GM12878 (cell line): ENCODE results near the gene HTRA2. TPM values are rescaled to one million over a fixed set of nuclear protein-coding genes. Genes with fewer than 3 reads are reported as not detected.

ENCODE experiments used
- ATAC-seq: fragments of 200-7000 bp; cut with Tn5 transposase; 3 replicates; pipeline ENCODE4 v1.9.1; 2020; ENCODE audit warnings: mild to moderate bottlenecking, moderate library complexity
- BruUV-seq: library from RNA; stranded (reverse); fragments of 400-500 nt; replicated peaks from 2 replicates; lab custom pipeline; 2021; lab: Mats Ljungman, UMichigan
- CTCF ChIA-PET: fragments of 300-600 bp; sonication (Branson Sonifier 250); formaldehyde crosslinking; extraction: SDS; loops from one replicate; lab custom pipeline; 2021; ENCODE audit warnings: inconsistent platforms; lab: Yijun Ruan, JAX
- POLR2A ChIA-PET: fragments of 350-600 bp; formaldehyde crosslinking; extraction: SDS; loops from one replicate; lab custom pipeline; 2021; ENCODE audit warnings: inconsistent platforms; lab: Charles Lee
- RAD21 ChIA-PET: fragments of 300-600 bp; sonication (Branson Sonifier 250); formaldehyde crosslinking; loops from one replicate; lab custom pipeline; 2023; ENCODE audit warnings: antibody characterized with exemption; ENCODE audit not compliant: unreplicated experiment; lab: Charles Lee
- SMC1A ChIA-PET: fragments of 300-600 bp; sonication (Branson Sonifier 250); formaldehyde crosslinking; loops from one replicate; lab custom pipeline; 2023; ENCODE audit not compliant: unreplicated experiment, uncharacterized antibody; lab: Charles Lee
- DNase-seq: peaks from one replicate; pipeline ENCODE4 v3.0.0-alpha.2; 2011; ENCODE audit warnings: low read depth, low spot score
- FAIRE-seq: peaks from 3 replicates; lab custom pipeline; 2011; peaks lifted over from hg19 to GRCh38; lab: Jason Lieb, UNC
- H2AFZ ChIP-seq: 2 replicates; pipeline ENCODE4 v1.6.0; 2011; ENCODE audit warnings: low read depth, low read length, control low read depth; ENCODE audit not compliant: control insufficient read depth
- H3K27ac ChIP-seq: 2 replicates; pipeline ENCODE4 v1.5.1; 2011; ENCODE audit warnings: control low read depth; ENCODE audit not compliant: control insufficient read depth, insufficient read depth
- H3K27me3 ChIP-seq, 2 experiments: replicated peaks in 1 of 2; 2 replicates each; pipeline versions ENCODE4 v1.6.0 to v1.6.1; 2011; ENCODE audit warnings: low read length in 1 of 2; ENCODE audit not compliant: control insufficient read depth in 2 of 2, insufficient read depth in 2 of 2
- H3K36me3 ChIP-seq, 2 experiments: 2 replicates each; pipeline ENCODE4 v1.5.1; 2011; ENCODE audit warnings: low read length in 1 of 2; ENCODE audit not compliant: control insufficient read depth in 2 of 2, insufficient read depth in 2 of 2
- H3K4me1 ChIP-seq: 2 replicates; pipeline ENCODE4 v1.6.1; 2011; ENCODE audit warnings: mild to moderate bottlenecking, low read length, moderate library complexity, mixed read lengths; ENCODE audit not compliant: control insufficient read depth, insufficient read depth
- H3K4me2 ChIP-seq: 2 replicates; pipeline ENCODE4 v1.6.0; 2011; ENCODE audit warnings: control low read depth; ENCODE audit not compliant: control insufficient read depth, insufficient read depth
- H3K4me3 ChIP-seq: fragments of 200-600 bp; sonication (generic); 2 replicates; pipeline ENCODE4 v1.5.1; 2016
- H3K79me2 ChIP-seq: 2 replicates; pipeline ENCODE4 v1.6.0; 2011; ENCODE audit warnings: low read length; ENCODE audit not compliant: control insufficient read depth, insufficient read depth
- H3K9ac ChIP-seq: 2 replicates; pipeline ENCODE4 v1.8.0; 2011; ENCODE audit warnings: low read length, control low read depth, mixed read lengths; ENCODE audit not compliant: control insufficient read depth, insufficient read depth
- H3K9me3 ChIP-seq: replicated peaks from 3 replicates; pipeline ENCODE4 v1.5.1; 2011; ENCODE audit warnings: mild to moderate bottlenecking, low read length; ENCODE audit not compliant: control insufficient read depth, insufficient read depth
- H4K20me1 ChIP-seq: 2 replicates; pipeline ENCODE4 v1.6.0; 2011; ENCODE audit not compliant: control insufficient read depth, insufficient read depth
- DPF2 ChIP-seq: fragments of 450-650 bp; IDR thresholded peaks from 2 replicates; pipeline ENCODE4 v1.6.1; 2017; ENCODE audit warnings: mild to moderate bottlenecking
- EED ChIP-seq: sonication (generic); IDR thresholded peaks from 2 replicates; pipeline ENCODE4 v1.6.1; 2016; ENCODE audit warnings: antibody characterized with exemption, low read depth
- HDAC6 ChIP-seq: fragments of 200-600 bp; sonication (generic); IDR thresholded peaks from one replicate; pipeline ENCODE4 v1.8.0; 2017; ENCODE audit warnings: antibody characterized with exemption; ENCODE audit not compliant: unreplicated experiment
- KDM1A ChIP-seq: fragments of 200-600 bp; sonication (generic); IDR thresholded peaks from 2 replicates; pipeline ENCODE4 v1.6.1; 2016; ENCODE audit warnings: borderline replicate concordance
- LARP7 ChIP-seq: fragments of 450-650 bp; IDR thresholded peaks from 2 replicates; pipeline ENCODE4 v1.6.1; 2017; ENCODE audit warnings: mild to moderate bottlenecking
- NFXL1 ChIP-seq: fragments of 450-650 bp; IDR thresholded peaks from 2 replicates; pipeline ENCODE4 v1.6.1; 2017; ENCODE audit warnings: antibody characterized with exemption, mild to moderate bottlenecking, borderline replicate concordance
- POLR2A ChIP-seq: IDR thresholded peaks from 2 replicates; pipeline ENCODE4 v1.6.1; 2011; ENCODE audit warnings: low read depth, mild to moderate bottlenecking, low read length
- RAD21 ChIP-seq: IDR thresholded peaks from 2 replicates; pipeline ENCODE4 v1.6.1; 2011; ENCODE audit warnings: mild to moderate bottlenecking, low read depth, low read length, moderate library complexity; ENCODE audit not compliant: insufficient read depth
- RB1 ChIP-seq: fragments of 450-650 bp; formaldehyde crosslinking; IDR thresholded peaks from 2 replicates; pipeline ENCODE4 v1.6.1; 2017; ENCODE audit warnings: mild to moderate bottlenecking, borderline replicate concordance
- SIN3A ChIP-seq: IDR thresholded peaks from 2 replicates; pipeline ENCODE4 v1.6.1; 2012; ENCODE audit warnings: low read depth, low read length, improper control_type of control experiment
- TBL1XR1 ChIP-seq: IDR thresholded peaks from 2 replicates; pipeline ENCODE4 v1.6.1; 2012; ENCODE audit warnings: low read depth, low read length, improper control_type of control experiment
- USF1 ChIP-seq: IDR thresholded peaks from 2 replicates; pipeline ENCODE4 v1.6.1; 2011; ENCODE audit warnings: borderline replicate concordance, low read depth, mild to moderate bottlenecking, moderate library complexity, mixed read lengths, low read length; ENCODE audit not compliant: insufficient read depth; ENCODE audit errors: extremely low read length
- YBX1 ChIP-seq: fragments of 450-650 bp; IDR thresholded peaks from 2 replicates; pipeline ENCODE4 v1.6.1; 2016; ENCODE audit warnings: antibody characterized with exemption
- ZNF217 ChIP-seq: fragments of 450-650 bp; IDR thresholded peaks from 2 replicates; pipeline ENCODE4 v1.6.1; 2017; ENCODE audit warnings: antibody characterized with exemption, mild to moderate bottlenecking
- ZNF592 ChIP-seq: fragments of 450-650 bp; IDR thresholded peaks from 2 replicates; pipeline ENCODE4 v1.6.1; 2017; ENCODE audit warnings: mild to moderate bottlenecking, moderate library complexity
- ZNF622 ChIP-seq: fragments of 450-650 bp; IDR thresholded peaks from 2 replicates; pipeline ENCODE4 v1.6.1; 2017; ENCODE audit warnings: mild to moderate bottlenecking, inconsistent platforms
- WGBS: methylation state at CpG from one replicate; pipeline ENCODE4 v1.1.6; 2016; ENCODE audit warnings: low lambda C conversion rate; ENCODE audit not compliant: insufficient replicate concordance, insufficient coverage; ENCODE audit errors: missing lambda C conversion rate; 5-methylcytosine and 5-hydroxymethylcytosine counted together
- in situ Hi-C: fragments of 300-500 bp; cut with MboI; formaldehyde crosslinking; loops from 9 replicates; pipeline ENCODE4 v1.14.3; 2018; ENCODE audit warnings: mixed read lengths
- intact Hi-C: fragments of 100-400 bp; cut with micrococcal nuclease; formaldehyde crosslinking; loops from one replicate; pipeline ENCODE4 v1.14.2; 2022; ENCODE audit not compliant: unreplicated experiment
- polyA plus RNA-seq, 11 experiments: library from polyadenylated mRNA; depleted of rRNA in 4 of 11; unstranded in 6 of 11; stranded (reverse) in 5 of 11; fragments of >200 nt; fragmentation: Nextera tagmentation in 4 of 11; fragmentation: Illumina TruSeq in 1 of 11; extraction: Ambion mirVana in 4 of 11; extraction: Trizol in 1 of 11; gene quantifications; 1 replicate in 1 of 11; 2 replicates in 10 of 11; pipeline versions ENCODE4 v1.2.1 to v1.2.3, GENCODE V29; 2011 to 2016; ENCODE audit warnings: inconsistent platforms in 2 of 11, missing spikeins in 2 of 11, low read depth in 1 of 11
- total RNA-seq, 4 experiments: library from RNA; depleted of rRNA in 3 of 4; stranded (reverse); fragments of >200 nt in 3 of 4; fragmentation: Illumina TruSeq in 1 of 4; extraction: Trizol in 1 of 4; gene quantifications; 2 replicates each; pipeline versions ENCODE4 v1.2.1 to v1.2.3, GENCODE V29; 2013 to 2021

HTRA2 gene
- total and polyA plus RNA-seq, 10 of the 15 experiments (the other 5 are each of a cell fraction or from before 2014, with no cell fraction given): 42.3 to 73.9 (median 54.6) TPM

- Histone ChIP-seq H3K9ac (peak overlapping the region; percentile 91), H3K27me3 (no peaks in the 10 kb centered on the region; a peak in 1 of 4 replicates), H2AFZ (peak overlapping the region; percentile 100), H3K4me2 (peak overlapping the region; percentile 96), H3K4me3 (peak overlapping the region; percentile 97), H3K36me3 (no peaks in the 10 kb centered on the region), H3K79me2 (peaks cover 27% of the 10 kb centered on the region), H3K9me3 (no peaks in the 10 kb centered on the region), H3K4me1 (peaks cover 13% of the 10 kb centered on the region), H3K27ac (peak overlapping the region; percentile 96), H4K20me1 (no peaks in the 10 kb centered on the region; the same call in 1 of the 2 replicates)
- no peak for DNase-seq
- ChIA-PET RAD21 (interaction anchor here (0.6 to 5.9 kb wide), 19 partner anchors 10 to 658 kb away, joined by 3 to 121 read pairs (median 4); partner anchors contain the start of genes AUP1, DQX1, HTRA2 and INO80B), CTCF (interaction anchor here (0.5 to 19.4 kb wide), 28 partner anchors 8 to 147 kb away, joined by 3 to 280 read pairs (median 5); partner anchors contain the start of genes AUP1, DQX1, HTRA2 and INO80B), SMC1A (interaction anchor here (1.0 to 5.7 kb wide), 16 partner anchors 9 to 144 kb away, joined by 3 to 128 read pairs (median 6); partner anchors contain the start of genes HTRA2, INO80B, MRPL53 and WBP1), POLR2A (interaction anchor here (0.6 to 3.6 kb wide), 16 partner anchors 8 to 119 kb away, joined by 3 to 44 read pairs (median 5); partner anchors contain the start of genes AUP1, HTRA2, INO80B and MOGS)
- TSS peak; percentile 83 for BruUV-seq
- 1% methylated on average over 69 of the region's 80 CpGs for WGBS
- FAIRE-seq: no peak
- in situ Hi-C loops (loop anchor here (10.0 kb wide), 1 partner anchor 103 kb away; no protein-coding TSS in a partner anchor), intact Hi-C loops (loop anchor here (1.0 to 2.0 kb wide), 2 partner anchors 21 to 24 kb away; partner anchors contain the start of gene WBP1)
- ATAC-seq: peak; percentile 76
- TF ChIP-seq KDM1A: no peak
- TF ChIP-seq ZNF622: no peak
- TF ChIP-seq RB1: no peak
- TF ChIP-seq YBX1: no peak
- no peak for TF ChIP-seq EED
- no peak for TF ChIP-seq RAD21
- peak; percentile 64 for TF ChIP-seq LARP7
- no peak for TF ChIP-seq ZNF217
- TF ChIP-seq ZNF592: no peak
- TF ChIP-seq HDAC6: no peak
- 0 out of 2 replicates have a peak, but pooled peaks have one; percentile 21 for TF ChIP-seq TBL1XR1
- TF ChIP-seq DPF2: peak; percentile 54; the same call in 1 of the 2 replicates
- TF ChIP-seq USF1: no peak
- no peak for TF ChIP-seq NFXL1
- 0 out of 2 replicates have a peak, but pooled peaks have one; percentile 12 for TF ChIP-seq SIN3A
- peak; percentile 65; the same call in 1 of the 2 replicates for TF ChIP-seq POLR2A
Observed at GRCh38 chr2:74481961-74482800, 47.6 kb upstream of the HTRA2 start.
